Common myeloid progenitor, CD34-positive (primary cell): Measurements from ENCODE around the gene NTPCR.

Experiments
- CTCF ChIA-PET: fragments of 350-600 bp; sonication (Branson Sonifier 250); formaldehyde crosslinking; loops from one replicate; lab custom pipeline; 2021; ENCODE audit warnings: antibody characterized with exemption; lab: Charles Lee
- POLR2A ChIA-PET: fragments of 350-600 bp; sonication (Branson Sonifier 250); formaldehyde crosslinking; loops from one replicate; lab custom pipeline; 2021; ENCODE audit warnings: antibody characterized with exemption; lab: Charles Lee
- DNase-seq, 3 donors: peaks; one replicate each; pipeline versions ENCODE4 v3.0.0 to v3.0.0-alpha.2; 2013
- H3K27ac ChIP-seq, 2 experiments: 1 replicate in 1 of 2; 2 replicates in 1 of 2; pipeline ENCODE4 v1.7.0; 2013; ENCODE audit warnings: inconsistent platforms in 2 of 2, low read length in 2 of 2, mild to moderate bottlenecking in 2 of 2, low read depth in 1 of 2, moderate library complexity in 1 of 2; ENCODE audit not compliant: severe bottlenecking in 2 of 2, insufficient read depth in 1 of 2, poor library complexity in 1 of 2
- H3K27me3 ChIP-seq, 5 experiments: replicated peaks in 2 of 5; 1 replicate in 3 of 5; 2 replicates in 2 of 5; pipeline versions ENCODE4 v1.6.1 to v1.7.0; 2013; ENCODE audit warnings: low read length in 4 of 5, mild to moderate bottlenecking in 2 of 5, moderate library complexity in 2 of 5, inconsistent platforms in 1 of 5; ENCODE audit not compliant: insufficient read depth in 5 of 5, control insufficient read depth in 4 of 5
- H3K36me3 ChIP-seq, 4 experiments: 1 replicate in 2 of 4; 2 replicates in 2 of 4; pipeline versions ENCODE4 v1.6.1 to v1.7.0; 2013; ENCODE audit warnings: low read length in 3 of 4, control low read depth in 1 of 4, mild to moderate bottlenecking in 1 of 4; ENCODE audit not compliant: control insufficient read depth in 4 of 4, insufficient read depth in 4 of 4
- H3K4me1 ChIP-seq, 4 experiments: 1 replicate in 3 of 4; 2 replicates in 1 of 4; pipeline versions ENCODE4 v1.6.1 to v1.7.1; 2013; ENCODE audit warnings: low read length in 3 of 4, mild to moderate bottlenecking in 3 of 4, control low read depth in 1 of 4, inconsistent platforms in 1 of 4, moderate library complexity in 1 of 4; ENCODE audit not compliant: control insufficient read depth in 4 of 4, insufficient read depth in 4 of 4; ENCODE audit errors: control extremely low read depth in 1 of 4
- H3K4me3 ChIP-seq, 7 experiments: 1 replicate in 4 of 7; 2 replicates in 3 of 7; pipeline versions ENCODE4 v1.5.1 to v1.7.0; 2013; ENCODE audit warnings: mild to moderate bottlenecking in 7 of 7, low read length in 6 of 7, moderate library complexity in 6 of 7, inconsistent platforms in 2 of 7, low read depth in 2 of 7, control low read depth in 1 of 7; ENCODE audit not compliant: insufficient read depth in 4 of 7, control insufficient read depth in 1 of 7; ENCODE audit errors: extremely low read depth in 1 of 7
- H3K9me3 ChIP-seq, 5 experiments: 1 replicate in 4 of 5; 2 replicates in 1 of 5; pipeline versions ENCODE4 v1.6.1 to v1.7.1; 2013; ENCODE audit warnings: low read length in 4 of 5, mild to moderate bottlenecking in 2 of 5, inconsistent platforms in 1 of 5, low read depth in 1 of 5, moderate library complexity in 1 of 5; ENCODE audit not compliant: control insufficient read depth in 4 of 5, insufficient read depth in 2 of 5; ENCODE audit errors: control extremely low read depth in 1 of 5
- WGBS: methylation state at CpG from one replicate; pipeline ENCODE4 v1.1.5; 2013; ENCODE audit not compliant: insufficient coverage; 5-methylcytosine and 5-hydroxymethylcytosine counted together

Gene NTPCR

DNA sequence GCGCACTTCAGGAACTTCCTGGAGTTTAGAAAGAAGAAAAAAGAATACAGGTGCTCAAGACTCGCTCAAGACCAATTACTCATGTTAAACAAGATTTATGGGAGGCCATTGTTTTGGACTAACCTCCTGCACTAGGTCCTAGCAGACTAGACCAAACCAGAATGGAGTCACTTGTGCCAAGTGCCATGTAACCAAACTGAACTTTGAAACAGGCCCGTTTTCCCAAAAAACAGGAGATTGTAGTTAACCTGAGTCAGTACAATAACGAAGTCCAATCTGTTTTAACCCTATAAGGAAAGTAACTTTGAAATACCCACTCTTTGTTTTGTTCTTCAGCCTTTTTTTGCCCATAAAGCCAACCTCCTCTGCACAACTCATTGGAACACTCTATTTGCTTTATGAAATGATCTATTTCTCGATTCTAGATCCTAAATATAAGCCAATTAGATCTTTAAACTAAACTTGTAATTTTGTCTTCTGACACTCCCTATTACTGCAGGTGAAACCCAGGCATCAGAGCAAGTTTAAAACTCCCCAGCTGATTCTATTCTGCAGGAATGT is 695 bp upstream of the NTPCR start:
- Histone ChIP-seq H3K27ac (peak overlapping the region; percentile 47 to 84), H3K4me1 (peaks cover 7 to 22% (median 10%) of the 10 kb centered on the region in 4 experiments), H3K36me3 (no peaks in the 10 kb centered on the region), H3K9me3 (no peaks in the 10 kb centered on the region), H3K27me3 (peaks cover 0 to 5% (median 0%) of the 10 kb centered on the region in 5 experiments), H3K4me3 (peak overlapping the region; percentile 42 to 90 (median 81))
- ChIA-PET CTCF (interaction anchor here (1.1 to 1.3 kb wide), 2 partner anchors 18 to 75 kb away, joined by 3 read pairs; no protein-coding TSS in a partner anchor), POLR2A (no interaction called here)
- 100% methylated on average over 3 of the region's 5 CpGs for WGBS
- DNase-seq, result no peak

DNA sequence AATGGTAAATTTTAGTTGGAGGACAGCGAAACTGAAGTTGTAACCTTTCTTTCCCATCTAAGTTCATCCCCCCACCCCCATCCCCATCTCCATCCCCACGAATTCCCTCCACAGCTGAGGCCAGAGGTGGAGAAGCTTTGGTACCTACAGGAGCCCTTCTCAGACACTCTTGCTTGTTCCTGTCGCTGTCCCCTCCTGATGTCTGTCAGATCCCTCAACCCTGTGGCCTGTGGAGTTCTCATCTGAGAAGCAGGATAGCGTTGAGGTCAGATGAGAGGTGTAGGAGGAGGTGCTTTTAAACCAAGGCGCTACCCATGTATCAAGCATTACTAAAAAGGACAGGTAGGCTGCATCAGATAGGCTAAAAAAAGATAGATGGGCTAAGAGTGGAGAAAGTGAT is 769 bp downstream of the NTPCR start:
- WGBS, result 22% methylated on average over 5 of the region's 5 CpGs
- DNase-seq, result peak in 2 of 3 donors; percentile 33 to 44
- no peaks in the 10 kb centered on the region for H3K9me3 ChIP-seq
- peaks cover 7 to 22% (median 10%) of the 10 kb centered on the region in 4 experiments for H3K4me1 ChIP-seq
- POLR2A ChIA-PET, result interaction anchor here (0.6 kb wide), 1 partner anchor 12 kb away, joined by 4 read pairs; no protein-coding TSS in a partner anchor
- CTCF ChIA-PET, result no interaction called here
- H3K27me3 ChIP-seq, result peaks cover 0 to 5% (median 0%) of the 10 kb centered on the region in 5 experiments
- peak overlapping the region in 1 of 2 experiments; percentile 84 for H3K27ac ChIP-seq
- H3K36me3 ChIP-seq, result peaks cover 3 to 7% (median 5%) of the 10 kb centered on the region in 4 experiments
- H3K4me3 ChIP-seq, result peak overlapping the region in 6 of 7 experiments; percentile 76 to 90 (median 82)

DNA sequence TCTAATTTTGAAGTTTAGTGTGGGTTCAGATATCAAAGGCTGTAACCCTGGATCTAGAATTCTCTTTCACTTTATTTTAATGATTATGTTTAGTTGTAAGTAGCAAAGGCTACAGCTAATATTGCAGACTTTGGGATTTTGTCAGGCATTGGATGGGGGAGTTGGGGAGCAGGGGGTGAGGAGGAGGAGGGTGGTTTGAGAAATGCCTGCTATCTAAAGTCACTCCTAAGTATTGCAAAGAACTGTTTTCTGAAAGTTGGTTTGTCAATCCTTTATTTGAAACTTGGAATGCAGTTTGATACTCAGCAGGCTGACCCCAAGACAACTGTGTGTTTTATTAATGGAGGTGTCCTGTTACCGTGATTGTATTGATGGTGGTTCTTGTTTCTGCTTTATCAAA is 1.2 kb downstream of the NTPCR start:
- peak overlapping the region in 5 of 7 experiments; percentile 77 to 90 (median 83) for H3K4me3 ChIP-seq
- WGBS, result no CpG with 5 or more reads among the region's 1 CpG
- no peak for DNase-seq
- H3K36me3 ChIP-seq, result peaks cover 6 to 10% (median 9%) of the 10 kb centered on the region in 4 experiments
- no peak overlapping the region for H3K27ac ChIP-seq
- H3K27me3 ChIP-seq, result peaks cover 0 to 5% (median 0%) of the 10 kb centered on the region in 5 experiments
- H3K9me3 ChIP-seq, result no peaks in the 10 kb centered on the region
- ChIA-PET POLR2A (interaction anchor here (0.6 kb wide), 1 partner anchor 11 kb away, joined by 4 read pairs; no protein-coding TSS in a partner anchor), CTCF (no interaction called here)
- H3K4me1 ChIP-seq, result peaks cover 7 to 22% (median 10%) of the 10 kb centered on the region in 4 experiments

DNA sequence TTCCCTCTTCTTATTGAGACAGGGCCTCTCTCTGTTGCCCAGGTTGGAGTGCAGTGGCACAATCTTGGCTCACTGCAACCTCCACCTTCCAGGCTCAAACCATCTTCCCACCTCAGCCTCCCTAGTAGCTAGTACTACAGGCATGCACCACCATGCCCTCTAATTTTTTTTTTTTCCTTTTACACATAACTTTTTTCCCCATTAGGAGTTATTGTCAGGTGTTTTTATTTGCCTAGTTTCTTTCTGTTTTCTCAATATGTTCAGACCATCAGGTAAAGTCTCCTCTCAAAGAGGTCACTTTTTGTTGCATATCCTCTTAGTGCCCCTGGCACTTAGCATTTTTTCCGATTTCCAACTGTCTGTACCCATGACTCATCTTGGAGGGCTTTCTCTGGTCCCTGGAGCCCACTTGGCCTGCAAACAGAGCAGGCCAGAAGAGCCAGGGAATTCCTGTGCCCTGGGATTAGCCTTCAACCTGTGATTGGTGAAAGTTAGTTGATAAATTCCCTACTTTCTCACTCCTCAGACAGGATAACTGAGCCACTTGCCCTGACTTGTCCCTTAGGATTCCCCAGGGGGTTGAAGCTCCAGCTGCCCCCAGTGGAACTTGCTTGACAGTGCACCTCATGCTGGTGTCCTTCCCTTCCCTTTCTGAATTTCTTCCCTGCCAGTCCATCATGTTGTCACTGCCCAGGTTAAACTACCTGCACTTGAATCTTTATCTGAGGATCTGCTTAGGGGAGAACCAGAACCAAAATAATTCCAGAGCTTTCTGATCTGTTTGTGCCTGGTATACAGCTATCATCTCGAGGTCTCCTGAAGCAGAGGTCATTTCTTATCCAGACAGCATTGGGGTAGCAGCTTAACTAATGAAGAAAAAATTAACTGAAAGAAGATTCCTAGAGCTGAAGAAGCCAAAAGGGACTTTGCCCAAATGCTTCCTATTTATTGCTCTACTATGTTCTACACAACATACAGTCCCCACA is 2.4 kb downstream of the NTPCR start:
- no peak overlapping the region for H3K4me3 ChIP-seq
- WGBS, result 100% methylated on average over 2 of the region's 2 CpGs
- H3K4me1 ChIP-seq, result peaks cover 7 to 22% (median 10%) of the 10 kb centered on the region in 4 experiments
- H3K27me3 ChIP-seq, result no peaks in the 10 kb centered on the region
- H3K36me3 ChIP-seq, result peaks cover 9 to 22% (median 13%) of the 10 kb centered on the region in 4 experiments
- POLR2A ChIA-PET, result no interaction called here
- CTCF ChIA-PET, result interaction anchor here (0.6 to 1.7 kb wide), 6 partner anchors 10 to 145 kb away, joined by 3 to 6 read pairs (median 4); no protein-coding TSS in a partner anchor
- peaks cover 0 to 4% (median 2%) of the 10 kb centered on the region in 5 experiments for H3K9me3 ChIP-seq
- no peak overlapping the region for H3K27ac ChIP-seq
- peak; percentile 22 to 34 (median 31) for DNase-seq

DNA sequence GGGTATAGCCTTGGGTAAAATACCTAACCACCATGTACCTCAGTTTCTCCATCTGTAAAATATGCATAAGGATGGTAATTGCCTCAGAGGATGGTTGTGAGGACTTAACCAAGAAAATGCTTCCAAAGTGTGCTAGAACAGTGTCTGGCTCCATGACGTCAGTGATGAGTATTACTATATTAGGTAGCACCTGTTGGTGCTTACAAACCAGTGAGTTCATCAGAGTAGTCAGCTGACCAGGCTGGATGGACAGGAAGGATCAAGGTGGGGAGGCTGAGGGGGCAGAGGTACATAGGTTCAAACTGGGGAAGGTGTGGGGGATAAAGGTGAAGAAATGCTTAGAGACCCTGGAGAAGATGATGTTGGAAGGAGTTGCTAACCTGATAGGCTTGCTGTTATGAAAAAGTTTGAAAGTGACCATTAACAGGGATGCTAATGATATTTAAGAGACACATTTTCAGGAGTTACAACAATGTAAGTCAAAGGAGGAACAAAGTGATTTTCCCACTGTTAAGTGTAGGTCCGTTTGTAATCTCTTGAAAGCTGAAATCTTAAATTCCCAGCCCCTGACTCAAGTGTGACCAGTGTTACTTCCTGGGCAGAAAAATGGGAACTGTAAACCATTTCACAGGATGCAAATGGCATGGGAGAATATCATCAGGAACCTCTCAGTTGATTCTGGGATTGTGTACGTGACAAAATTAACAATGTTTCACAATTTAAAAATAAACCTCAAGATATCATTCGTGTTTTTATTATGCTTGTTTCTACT is 4.4 kb downstream of the NTPCR start:
- CTCF ChIA-PET, result no interaction called here
- POLR2A ChIA-PET, result no interaction called here
- no peak overlapping the region for H3K4me3 ChIP-seq
- 100% methylated on average over 1 of the region's 4 CpGs for whole genome bisulfite sequencing
- H3K36me3 ChIP-seq, result peaks cover 16 to 38% (median 28%) of the 10 kb centered on the region in 4 experiments
- H3K9me3 ChIP-seq, result peaks cover 2 to 13% (median 11%) of the 10 kb centered on the region in 5 experiments
- H3K4me1 ChIP-seq, result peaks cover 4 to 20% (median 9%) of the 10 kb centered on the region in 4 experiments
- H3K27ac ChIP-seq, result no peak overlapping the region
- DNase-seq, result no peak
- no peaks in the 10 kb centered on the region for H3K27me3 ChIP-seq

DNA sequence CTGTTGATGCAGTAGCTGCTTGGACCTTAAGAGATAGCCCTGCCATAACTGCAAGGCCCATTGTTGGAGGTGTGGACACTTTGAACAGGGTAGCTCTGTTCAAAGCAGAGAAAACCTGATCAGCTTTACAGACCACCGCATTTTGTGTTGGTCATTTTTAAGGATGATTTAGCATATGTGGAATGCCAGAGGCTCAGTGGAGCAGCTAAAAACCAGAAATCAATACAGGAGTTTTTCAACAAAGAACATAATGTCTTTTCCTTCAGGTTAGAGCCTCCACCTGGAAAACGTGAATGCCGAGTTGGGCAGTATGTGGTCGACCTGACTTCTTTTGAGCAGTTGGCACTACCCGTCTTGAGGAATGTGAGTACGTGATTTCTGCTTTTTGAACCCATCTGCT is 5.7 kb downstream of the NTPCR start:
- H3K9me3 ChIP-seq, result peaks cover 2 to 13% (median 11%) of the 10 kb centered on the region in 5 experiments
- WGBS, result 99% methylated on average over 6 of the region's 6 CpGs
- H3K27ac ChIP-seq, result no peak overlapping the region
- no peaks in the 10 kb centered on the region for H3K27me3 ChIP-seq
- H3K4me3 ChIP-seq, result no peak overlapping the region
- ChIA-PET CTCF (no interaction called here), POLR2A (interaction anchor here (0.7 kb wide), 1 partner anchor 229 kb away, joined by 3 read pairs; no protein-coding TSS in a partner anchor)
- peaks cover 18 to 38% (median 28%) of the 10 kb centered on the region in 4 experiments for H3K36me3 ChIP-seq
- no peak for DNase-seq
- H3K4me1 ChIP-seq, result peaks cover 0 to 12% (median 6%) of the 10 kb centered on the region in 4 experiments
